Measurements from ENCODE around the gene PKNOX1. TPM values are rescaled to one million over a fixed set of nuclear protein-coding genes. Genes with fewer than 3 reads are reported as not detected.
"Not testable (repeated sequence)": the region's sequence is repeated elsewhere in the genome, so short reads cannot be mapped to it uniquely, and the experiment has no call there.

Gene PKNOX1
- total and polyA plus RNA-seq, 2 of the 13 experiments (the other 11 are each of a cell fraction or from before 2014, with no cell fraction given): 7.9 to 16.2 TPM

GRCh38 chr21:42956824-42957630 lies 17.3 kb upstream of the PKNOX1 start:
- H3K9me3 ChIP-seq (ENCODE audit: low read length): no peaks in the 10 kb centered on the region
- no peaks in the 10 kb centered on the region for H4K20me1 ChIP-seq (ENCODE audit: insufficient read depth, low read length)
- FAIRE-seq (no peak), DNase-seq (ENCODE audit: low spot score) (peak; percentile 35), ATAC-seq (peak; percentile 84)
- ChIA-PET CTCF (ENCODE audit: low intra/inter-chr PET ratio, low total read pairs) (no interaction called here), POLR2A (interaction anchor here (1.4 to 3.2 kb wide), 2 partner anchors 15 to 17 kb away, joined by 5 to 10 read pairs; partner anchors contain the start of gene PKNOX1)
- in situ Hi-C loops (cut with HindIII; ENCODE audit: extremely low pct_ligation_motif_present, low pct_unique_long_range_greater_than_20kb) (no loop called here), intact Hi-C loops (cut with micrococcal nuclease; ENCODE audit: unreplicated experiment) (no loop called here)
- no TSS peak for BruUV-seq (replicated peaks)
- H2AFZ ChIP-seq (ENCODE audit: low read length): no peak overlapping the region
- no peak overlapping the region for H3K27ac ChIP-seq (ENCODE audit: extremely low read length, insufficient read depth, low read length)
- H3K9ac ChIP-seq (ENCODE audit: insufficient read depth, low read depth, low read length): 0 out of 2 replicates have a peak overlapping the region, but pooled peaks have one; percentile 7
- H3K36me3 ChIP-seq (replicated peaks in 1 of 2; ENCODE audit: control insufficient read depth in 1 of 2, insufficient read depth in 2 of 2, low read length in 2 of 2): no peaks in the 10 kb centered on the region
- TF ChIP-seq TRIM24 (CRISPR knock-in tag; IDR thresholded peaks at IDR 0.05) (no peak), ZNF770 (CRISPR knock-in tag; IDR thresholded peaks at IDR 0.05) (peak; percentile 81)
- H3K4me1 ChIP-seq (ENCODE audit: insufficient read depth, low read length): peaks cover 28% of the 10 kb centered on the region
- H3K79me2 ChIP-seq (ENCODE audit: insufficient read depth, low read length): no peaks in the 10 kb centered on the region
- WGBS (ENCODE audit: low lambda C conversion rate): 28% methylated on average over 11 of the region's 13 CpGs
- peak overlapping the region; percentile 24; the same call in 1 of the 2 replicates for H3K4me2 ChIP-seq (ENCODE audit: low read depth, low read length)
- H3K27me3 ChIP-seq (ENCODE audit: control insufficient read depth in 1 of 2, insufficient read depth in 2 of 2, low read length in 2 of 2): peaks cover 0 to 2% of the 10 kb centered on the region in 2 experiments; a peak in 2 of 5 replicates
- no peak overlapping the region for H3K4me3 ChIP-seq (replicated peaks in 1 of 3; ENCODE audit: insufficient read depth in 1 of 3, low read depth in 2 of 3, low read length in 3 of 3)

DNA sequence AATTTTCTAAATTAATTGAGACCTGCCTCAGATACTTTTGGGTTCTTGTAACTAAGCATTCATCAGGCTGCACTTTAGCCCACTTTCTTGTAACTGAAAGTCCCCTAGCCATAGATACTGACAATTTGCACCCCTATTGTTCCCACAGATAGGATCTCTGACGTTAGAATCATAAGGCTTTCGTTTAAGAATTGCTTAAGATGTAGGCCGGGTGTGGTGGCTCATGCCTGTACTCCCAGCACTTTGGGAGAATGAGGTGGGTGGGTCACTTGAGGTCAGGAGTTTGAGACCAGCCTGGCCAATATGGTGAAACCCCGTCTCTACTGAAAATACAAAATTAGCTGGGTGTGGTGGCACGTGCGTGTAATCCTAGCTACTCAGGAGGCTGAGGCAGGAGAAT lies 16.2 kb upstream of the PKNOX1 start:
- DNase-seq (ENCODE audit: low spot score); H4K20me1 ChIP-seq (ENCODE audit: insufficient read depth, low read length); H3K27ac ChIP-seq (ENCODE audit: extremely low read length, insufficient read depth, low read length); H2AFZ ChIP-seq (ENCODE audit: low read length); BruUV-seq (replicated peaks); H3K9ac ChIP-seq (ENCODE audit: insufficient read depth, low read depth, low read length); H3K9me3 ChIP-seq (ENCODE audit: low read length); CTCF ChIA-PET (ENCODE audit: low intra/inter-chr PET ratio, low total read pairs); intact Hi-C loops (cut with micrococcal nuclease; ENCODE audit: unreplicated experiment); H3K4me3 ChIP-seq (replicated peaks in 1 of 3; ENCODE audit: insufficient read depth in 1 of 3, low read depth in 2 of 3, low read length in 3 of 3); H3K4me2 ChIP-seq (ENCODE audit: low read depth, low read length); ATAC-seq; FAIRE-seq; H3K27me3 ChIP-seq (ENCODE audit: control insufficient read depth in 1 of 2, insufficient read depth in 2 of 2, low read length in 2 of 2); H3K36me3 ChIP-seq (replicated peaks in 1 of 2; ENCODE audit: control insufficient read depth in 1 of 2, insufficient read depth in 2 of 2, low read length in 2 of 2); in situ Hi-C loops (cut with HindIII; ENCODE audit: extremely low pct_ligation_motif_present, low pct_unique_long_range_greater_than_20kb); H3K79me2 ChIP-seq (ENCODE audit: insufficient read depth, low read length): not testable (repeated sequence)
- POLR2A ChIA-PET: interaction anchor here (3.2 kb wide), 1 partner anchor 16 kb away, joined by 10 read pairs; the partner anchor contains the start of gene PKNOX1
- peaks cover 28% of the 10 kb centered on the region for H3K4me1 ChIP-seq (ENCODE audit: insufficient read depth, low read length)
- 68% methylated on average over 6 of the region's 6 CpGs for WGBS (ENCODE audit: low lambda C conversion rate)
